Activated T-helper 17 cell treated with anti-CD3 and anti-CD28 coated beads, Interleukin-2, amount 50 U/mL, for 72 hours (primary cell): ENCODE results near the gene AGBL4. TPM values are rescaled to one million over a fixed set of nuclear protein-coding genes. Genes with fewer than 3 reads are reported as not detected.

Source experiments
- ATAC-seq: fragments of 150-1000 bp; cut with Tn5 transposase; replicated peaks from 2 replicates; pipeline ENCODE4 v1.10.0; 2021; ENCODE audit warnings: mild to moderate bottlenecking, moderate library complexity
- H3K27ac Mint-ChIP-seq: one replicate; pipeline ENCODE4 v1.8.0; 2022; ENCODE audit warnings: mixed read lengths
- H3K27me3 Mint-ChIP-seq: one replicate; pipeline ENCODE4 v1.8.0; 2022; ENCODE audit warnings: mixed read lengths
- H3K36me3 Mint-ChIP-seq: one replicate; pipeline ENCODE4 v1.8.0; 2022; ENCODE audit warnings: low read depth, mild to moderate bottlenecking, mixed read lengths
- H3K4me1 Mint-ChIP-seq: one replicate; pipeline ENCODE4 v1.8.0; 2022; ENCODE audit warnings: mixed read lengths
- H3K4me3 Mint-ChIP-seq: one replicate; pipeline ENCODE4 v1.8.0; 2022; ENCODE audit warnings: mild to moderate bottlenecking, mixed read lengths
- H3K9me3 Mint-ChIP-seq: one replicate; pipeline ENCODE4 v1.8.0; 2022; ENCODE audit warnings: mixed read lengths
- total RNA-seq, 2 donors: library from RNA; stranded (reverse); gene quantifications; one replicate each; pipeline ENCODE4 v1.2.3, GENCODE V29; 2022

The AGBL4 gene
- total RNA-seq, 2 donors from 2014 or later, result not detected

DNA sequence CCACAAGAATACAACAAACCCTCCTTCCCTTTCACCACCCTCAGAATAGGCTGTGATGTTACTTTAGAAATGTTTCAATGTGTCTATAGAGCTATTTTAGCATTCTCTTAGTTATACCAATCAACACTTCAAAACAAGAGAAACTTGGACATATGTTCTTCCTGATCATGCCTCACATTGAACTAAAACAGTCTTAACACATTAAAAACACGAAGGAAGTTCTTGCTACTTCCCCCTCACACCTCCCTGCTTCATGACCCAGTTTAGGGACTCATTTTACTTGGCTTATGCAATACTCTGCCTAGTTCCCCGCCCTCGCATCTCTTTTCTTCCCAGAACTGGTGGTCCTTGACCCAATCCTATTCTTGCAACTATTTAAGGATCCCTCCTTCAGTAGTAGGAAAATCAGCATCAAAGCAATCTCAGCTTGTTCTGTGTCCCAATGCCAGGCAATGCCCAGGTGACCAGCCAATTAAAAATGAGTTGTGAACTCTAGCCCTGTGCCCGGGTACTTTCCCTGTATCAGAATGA lies 838.2 kb downstream of the AGBL4 start:
- Mint-ChIP-seq H3K4me1 (no peaks in the 10 kb centered on the region), H3K4me3 (no peak overlapping the region), H3K27ac (no peak overlapping the region), H3K36me3 (no peaks in the 10 kb centered on the region), H3K9me3 (peaks cover 5% of the 10 kb centered on the region), H3K27me3 (no peaks in the 10 kb centered on the region)
- ATAC-seq, result no peak

DNA sequence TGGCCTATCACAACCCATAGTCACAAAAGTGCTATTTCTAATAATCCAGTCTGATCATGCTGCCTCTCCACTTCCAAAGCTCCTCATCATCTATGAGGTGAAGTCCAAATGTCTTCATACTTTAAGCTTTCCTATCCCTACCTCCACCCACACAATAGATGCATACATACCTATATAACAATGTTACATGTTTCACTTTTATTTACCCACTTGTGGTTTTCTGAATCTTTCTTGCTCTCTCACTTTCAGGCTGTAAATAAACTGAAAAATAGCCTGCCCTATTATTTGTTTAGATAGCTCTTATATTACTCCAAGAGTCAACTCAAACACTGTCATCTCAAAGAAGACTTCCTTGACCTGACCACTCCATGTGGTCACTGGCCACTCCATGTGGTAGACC lies 840.3 kb downstream of the AGBL4 start:
- H3K4me3 Mint-ChIP-seq, result no peak overlapping the region
- no peak for ATAC-seq
- H3K9me3 Mint-ChIP-seq, result peaks cover 5% of the 10 kb centered on the region
- H3K36me3 Mint-ChIP-seq, result no peaks in the 10 kb centered on the region
- no peak overlapping the region for H3K27ac Mint-ChIP-seq
- H3K27me3 Mint-ChIP-seq, result no peaks in the 10 kb centered on the region
- H3K4me1 Mint-ChIP-seq, result no peaks in the 10 kb centered on the region

- Mint-ChIP-seq H3K27ac (no peak overlapping the region), H3K9me3 (no peaks in the 10 kb centered on the region), H3K4me1 (no peaks in the 10 kb centered on the region), H3K36me3 (no peaks in the 10 kb centered on the region), H3K27me3 (no peaks in the 10 kb centered on the region), H3K4me3 (no peak overlapping the region)
- no peak for ATAC-seq
These were observed 842.7 kb downstream of the AGBL4 start for GRCh38 chr1:49181033-49181432.

DNA sequence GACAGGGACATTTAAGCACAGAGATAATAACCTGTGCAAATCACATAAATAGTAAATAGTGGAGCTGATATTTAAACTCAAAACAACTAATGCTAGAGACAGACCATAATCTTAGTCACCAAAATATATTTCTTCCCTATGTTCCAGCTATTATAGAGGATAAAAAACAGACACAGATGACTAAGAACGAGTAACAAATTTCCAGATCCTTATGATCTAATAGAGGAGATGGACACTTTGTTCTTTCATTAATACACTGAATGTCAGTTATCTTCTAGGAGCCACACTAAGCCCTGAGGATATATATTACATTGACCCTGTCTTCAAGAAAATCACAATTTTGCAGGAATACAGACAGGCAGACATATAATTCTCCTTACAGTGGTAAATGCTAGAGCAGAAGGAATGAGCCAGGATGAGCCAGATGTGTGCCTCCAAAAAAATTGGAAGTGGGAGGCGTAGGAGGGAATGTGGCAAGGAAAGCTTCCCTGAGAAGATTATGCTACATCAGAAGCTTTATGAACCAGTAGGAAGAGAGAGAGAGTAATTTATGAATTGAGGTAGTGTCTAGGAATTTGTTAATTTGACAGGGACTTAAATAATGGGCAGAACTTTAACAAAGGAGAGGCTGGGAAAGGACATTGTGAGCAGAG lies 851.7 kb downstream of the AGBL4 start:
- H3K4me1 Mint-ChIP-seq, result no peaks in the 10 kb centered on the region
- H3K4me3 Mint-ChIP-seq, result no peak overlapping the region
- no peaks in the 10 kb centered on the region for H3K27me3 Mint-ChIP-seq
- H3K36me3 Mint-ChIP-seq, result no peaks in the 10 kb centered on the region
- no peak overlapping the region for H3K27ac Mint-ChIP-seq
- H3K9me3 Mint-ChIP-seq, result no peaks in the 10 kb centered on the region
- ATAC-seq, result no peak

- no peak overlapping the region for H3K4me3 Mint-ChIP-seq
- H3K27ac Mint-ChIP-seq, result no peak overlapping the region
- no peaks in the 10 kb centered on the region for H3K36me3 Mint-ChIP-seq
- H3K4me1 Mint-ChIP-seq, result no peaks in the 10 kb centered on the region
- no peaks in the 10 kb centered on the region for H3K9me3 Mint-ChIP-seq
- no peaks in the 10 kb centered on the region for H3K27me3 Mint-ChIP-seq
- ATAC-seq, result no peak
These were observed 857.7 kb downstream of the AGBL4 start for GRCh38 chr1:49166031-49166430.

- Mint-ChIP-seq H3K27me3 (no peaks in the 10 kb centered on the region), H3K4me3 (no peak overlapping the region), H3K27ac (no peak overlapping the region), H3K36me3 (no peaks in the 10 kb centered on the region), H3K9me3 (no peaks in the 10 kb centered on the region), H3K4me1 (no peaks in the 10 kb centered on the region)
- no peak for ATAC-seq
These were observed 860.7 kb downstream of the AGBL4 start for GRCh38 chr1:49163031-49163430.

GRCh38 chr1:49160677-49161076 lies 863.1 kb downstream of the AGBL4 start:
- H3K4me3 Mint-ChIP-seq, result no peak overlapping the region
- no peaks in the 10 kb centered on the region for H3K36me3 Mint-ChIP-seq
- H3K9me3 Mint-ChIP-seq, result no peaks in the 10 kb centered on the region
- no peak for ATAC-seq
- H3K27me3 Mint-ChIP-seq, result no peaks in the 10 kb centered on the region
- H3K27ac Mint-ChIP-seq, result no peak overlapping the region
- H3K4me1 Mint-ChIP-seq, result no peaks in the 10 kb centered on the region

DNA sequence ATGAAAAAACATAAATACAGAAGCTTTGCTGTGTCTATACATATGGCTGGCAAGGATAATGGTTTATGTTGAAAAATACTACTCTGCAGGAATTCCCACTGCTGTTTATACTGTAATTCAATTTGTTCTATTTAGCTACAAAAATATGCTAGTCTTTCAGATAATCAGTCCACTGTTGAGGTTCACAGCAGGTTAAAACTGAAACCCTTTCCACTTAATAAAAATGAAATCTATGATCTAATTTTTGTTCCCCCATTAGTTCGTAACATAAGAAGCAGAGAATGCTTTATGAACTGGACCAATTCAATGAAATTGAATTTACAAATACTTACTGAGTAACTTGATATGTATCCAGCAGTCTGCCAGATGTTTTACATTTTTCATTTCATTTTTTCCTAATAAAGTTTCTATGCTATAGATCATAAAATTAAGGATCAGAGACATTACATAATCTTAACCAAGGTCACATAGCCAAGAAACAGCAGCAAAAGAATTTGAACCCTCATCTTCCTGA lies 887.0 kb downstream of the AGBL4 start:
- H3K9me3 Mint-ChIP-seq, result peaks cover 8% of the 10 kb centered on the region
- H3K27ac Mint-ChIP-seq, result no peak overlapping the region
- no peak for ATAC-seq
- no peak overlapping the region for H3K4me3 Mint-ChIP-seq
- H3K27me3 Mint-ChIP-seq, result no peaks in the 10 kb centered on the region
- H3K4me1 Mint-ChIP-seq, result no peaks in the 10 kb centered on the region
- H3K36me3 Mint-ChIP-seq, result no peaks in the 10 kb centered on the region

- no peak for ATAC-seq
- Mint-ChIP-seq H3K27me3 (peaks cover 2% of the 10 kb centered on the region), H3K4me3 (no peak overlapping the region), H3K36me3 (no peaks in the 10 kb centered on the region), H3K9me3 (peaks cover 6% of the 10 kb centered on the region), H3K27ac (no peak overlapping the region), H3K4me1 (no peaks in the 10 kb centered on the region)
These were observed 898.0 kb downstream of the AGBL4 start for GRCh38 chr1:49125746-49126145.

DNA sequence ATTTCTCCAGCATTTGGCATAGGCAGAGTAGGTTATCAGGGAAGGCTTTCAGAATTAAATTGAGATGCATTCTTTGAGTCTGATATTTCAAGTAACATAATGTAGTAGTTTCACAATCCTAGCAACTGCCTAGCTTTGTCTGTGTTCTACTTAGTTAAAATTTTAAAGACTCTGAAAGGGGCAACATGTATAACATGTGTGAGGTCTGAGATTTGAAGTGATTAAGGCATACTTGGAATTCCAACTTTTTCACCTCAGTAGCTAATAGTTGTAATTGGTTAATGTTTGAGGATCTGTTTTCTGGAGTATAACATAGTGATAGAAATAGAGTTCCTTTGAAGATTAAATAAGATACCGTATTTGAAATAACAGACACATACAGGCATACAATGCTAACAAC lies 911.8 kb downstream of the AGBL4 start:
- no peak overlapping the region for H3K27ac Mint-ChIP-seq
- H3K27me3 Mint-ChIP-seq, result peaks cover 3% of the 10 kb centered on the region
- ATAC-seq, result no peak
- H3K4me1 Mint-ChIP-seq, result no peaks in the 10 kb centered on the region
- no peak overlapping the region for H3K4me3 Mint-ChIP-seq
- H3K36me3 Mint-ChIP-seq, result no peaks in the 10 kb centered on the region
- peaks cover 7% of the 10 kb centered on the region for H3K9me3 Mint-ChIP-seq

DNA sequence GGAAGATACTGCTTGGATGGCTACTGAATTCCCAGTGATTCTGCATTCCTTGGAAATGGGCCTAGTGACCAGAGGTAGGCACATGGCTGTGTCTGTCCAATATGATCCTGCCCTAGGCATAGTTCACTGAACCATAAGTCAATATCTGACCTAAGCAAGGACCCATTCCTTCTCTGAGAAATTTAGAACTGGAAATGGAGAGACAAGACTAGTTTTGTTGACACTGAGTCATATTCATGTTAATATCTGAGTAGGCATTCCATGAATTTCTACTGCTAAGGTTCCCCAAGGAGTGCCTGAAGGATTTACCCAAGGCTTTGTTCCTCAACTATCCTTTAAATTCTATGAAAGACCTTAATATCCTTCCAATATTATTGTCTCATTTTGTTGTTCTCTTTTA lies 917.3 kb downstream of the AGBL4 start:
- peaks cover 2% of the 10 kb centered on the region for H3K27me3 Mint-ChIP-seq
- H3K36me3 Mint-ChIP-seq, result no peaks in the 10 kb centered on the region
- H3K4me1 Mint-ChIP-seq, result no peaks in the 10 kb centered on the region
- no peak overlapping the region for H3K27ac Mint-ChIP-seq
- H3K9me3 Mint-ChIP-seq, result peaks cover 5% of the 10 kb centered on the region
- no peak for ATAC-seq
- no peak overlapping the region for H3K4me3 Mint-ChIP-seq

GRCh38 chr1:49104575-49104974 lies 919.2 kb downstream of the AGBL4 start:
- Mint-ChIP-seq H3K27ac (no peak overlapping the region), H3K36me3 (no peaks in the 10 kb centered on the region), H3K27me3 (no peaks in the 10 kb centered on the region), H3K4me3 (no peak overlapping the region), H3K9me3 (peaks cover 5% of the 10 kb centered on the region), H3K4me1 (no peaks in the 10 kb centered on the region)
- no peak for ATAC-seq

- Mint-ChIP-seq H3K9me3 (peaks cover 5% of the 10 kb centered on the region), H3K27me3 (no peaks in the 10 kb centered on the region), H3K4me1 (no peaks in the 10 kb centered on the region), H3K4me3 (no peak overlapping the region), H3K36me3 (no peaks in the 10 kb centered on the region), H3K27ac (no peak overlapping the region)
- ATAC-seq, result peak; percentile 35
These were observed 921.0 kb downstream of the AGBL4 start for GRCh38 chr1:49102752-49103151.

DNA sequence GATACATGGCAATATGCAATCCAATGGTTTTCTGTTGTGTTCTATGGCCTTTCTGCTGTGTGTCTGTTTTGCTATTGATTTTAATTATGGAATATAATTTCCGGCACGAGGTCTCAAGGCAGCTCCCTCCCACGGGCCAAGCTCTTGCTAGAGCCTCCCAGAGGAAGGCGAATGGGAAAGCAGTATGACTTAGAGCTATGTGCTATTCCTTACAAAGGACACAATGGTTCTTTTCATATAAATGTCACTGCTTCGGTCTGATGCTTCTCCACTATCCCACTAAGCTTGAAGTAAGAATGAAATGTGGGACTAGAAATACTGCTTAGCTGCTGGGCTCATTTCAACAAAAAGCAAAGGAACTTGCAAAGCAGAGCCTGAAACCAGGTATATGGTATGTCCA lies 924.9 kb downstream of the AGBL4 start:
- H3K9me3 Mint-ChIP-seq, result no peaks in the 10 kb centered on the region
- no peaks in the 10 kb centered on the region for H3K36me3 Mint-ChIP-seq
- H3K27me3 Mint-ChIP-seq, result no peaks in the 10 kb centered on the region
- no peak overlapping the region for H3K27ac Mint-ChIP-seq
- no peaks in the 10 kb centered on the region for H3K4me1 Mint-ChIP-seq
- ATAC-seq, result no peak
- H3K4me3 Mint-ChIP-seq, result no peak overlapping the region

DNA sequence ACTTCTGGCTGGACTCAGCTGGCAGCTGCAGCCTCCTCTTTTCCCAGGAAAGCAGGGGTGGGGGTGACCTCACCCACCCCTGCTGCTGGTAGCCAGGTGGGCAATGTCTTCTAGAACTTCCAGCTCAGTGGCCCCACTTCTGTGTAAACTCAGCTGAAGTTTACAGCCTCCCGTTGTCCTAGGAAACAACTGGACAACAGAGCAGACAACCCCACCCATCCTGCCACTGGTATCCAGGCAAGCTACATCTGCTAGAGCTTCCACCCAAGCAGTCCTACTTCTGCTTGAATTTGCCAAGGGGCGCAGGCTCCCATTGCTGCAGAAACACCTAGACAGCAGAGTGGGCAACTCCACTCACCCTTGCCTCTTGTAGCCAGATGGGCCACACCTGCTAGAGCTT lies 937.4 kb downstream of the AGBL4 start:
- H3K27me3 Mint-ChIP-seq, result no peaks in the 10 kb centered on the region
- no peaks in the 10 kb centered on the region for H3K4me1 Mint-ChIP-seq
- no peak for ATAC-seq
- H3K27ac Mint-ChIP-seq, result no peak overlapping the region
- H3K9me3 Mint-ChIP-seq, result peaks cover 19% of the 10 kb centered on the region
- H3K4me3 Mint-ChIP-seq, result no peak overlapping the region
- H3K36me3 Mint-ChIP-seq, result no peaks in the 10 kb centered on the region
